MM.1S (cell line): ENCODE measurements around the gene PTPN13.

Source experiments
- EZH2 ChIP-seq: fragments of 300-600 bp; sonication (generic); optimal IDR thresholded peaks from 2 replicates; pipeline ENCODE3; 2017; ENCODE audit warnings: low read depth, mild to moderate bottlenecking, antibody characterized with exemption, low read length, mixed read lengths
- EZH2phosphoT487 ChIP-seq: fragments of 300-600 bp; sonication (generic); IDR thresholded peaks from 2 replicates; pipeline ENCODE4 v1.6.1; 2018; ENCODE audit warnings: antibody characterized with exemption, low read length
- TF ChIP-seq, protein P1 (sequence below): fragments of 300-600 bp; sonication (generic); IDR thresholded peaks from 2 replicates; pipeline ENCODE4 v1.5.1; 2016; ENCODE audit warnings: antibody characterized with exemption, low read length, mixed read lengths

DNA sequence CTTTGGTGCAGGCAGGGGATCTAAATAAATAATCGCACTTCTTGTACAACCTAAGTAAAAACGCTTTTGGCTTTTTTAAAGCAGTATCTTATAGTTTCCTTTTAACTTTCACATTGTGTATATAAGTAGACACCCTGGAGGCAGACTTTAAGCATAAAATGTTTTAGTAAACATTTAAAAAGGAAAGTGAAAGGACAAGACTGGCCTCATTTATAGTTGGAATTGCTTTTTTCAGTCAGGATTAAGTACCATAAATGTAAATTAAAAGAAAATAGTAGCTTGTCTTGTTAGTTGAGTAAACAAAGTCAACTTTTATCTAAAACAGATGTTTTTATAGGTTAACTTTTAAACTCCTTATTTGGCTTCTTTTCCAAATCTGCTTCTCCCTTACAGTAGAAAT, 39.7 kb downstream of the PTPN13 start:
- TF ChIP-seq, protein P1, sequence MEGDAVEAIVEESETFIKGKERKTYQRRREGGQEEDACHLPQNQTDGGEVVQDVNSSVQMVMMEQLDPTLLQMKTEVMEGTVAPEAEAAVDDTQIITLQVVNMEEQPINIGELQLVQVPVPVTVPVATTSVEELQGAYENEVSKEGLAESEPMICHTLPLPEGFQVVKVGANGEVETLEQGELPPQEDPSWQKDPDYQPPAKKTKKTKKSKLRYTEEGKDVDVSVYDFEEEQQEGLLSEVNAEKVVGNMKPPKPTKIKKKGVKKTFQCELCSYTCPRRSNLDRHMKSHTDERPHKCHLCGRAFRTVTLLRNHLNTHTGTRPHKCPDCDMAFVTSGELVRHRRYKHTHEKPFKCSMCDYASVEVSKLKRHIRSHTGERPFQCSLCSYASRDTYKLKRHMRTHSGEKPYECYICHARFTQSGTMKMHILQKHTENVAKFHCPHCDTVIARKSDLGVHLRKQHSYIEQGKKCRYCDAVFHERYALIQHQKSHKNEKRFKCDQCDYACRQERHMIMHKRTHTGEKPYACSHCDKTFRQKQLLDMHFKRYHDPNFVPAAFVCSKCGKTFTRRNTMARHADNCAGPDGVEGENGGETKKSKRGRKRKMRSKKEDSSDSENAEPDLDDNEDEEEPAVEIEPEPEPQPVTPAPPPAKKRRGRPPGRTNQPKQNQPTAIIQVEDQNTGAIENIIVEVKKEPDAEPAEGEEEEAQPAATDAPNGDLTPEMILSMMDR: no peak
- no peak for TF ChIP-seq EZH2
- TF ChIP-seq EZH2phosphoT487: no peak
